H1 (cell line): ENCODE measurements around the gene C14orf119. TPM values are rescaled to one million over a fixed set of nuclear protein-coding genes. Genes with fewer than 3 reads are reported as not detected.
A peak's percentile ranks its signal among the peaks of the same experiment; 100 is the strongest.

ENCODE experiments used
- CTCF ChIA-PET: fragments of 300-600 bp; sonication (Branson Sonifier 250); formaldehyde crosslinking; loops from one replicate; lab custom pipeline; 2021; ENCODE audit not compliant: partially characterized antibody; lab: Charles Lee
- POLR2A ChIA-PET: fragments of 300-600 bp; sonication (Branson Sonifier 250); formaldehyde crosslinking; loops from one replicate; lab custom pipeline; 2021; ENCODE audit warnings: inconsistent platforms; ENCODE audit not compliant: partially characterized antibody; lab: Charles Lee
- DNase-seq, 2 experiments: peaks; one replicate each; pipeline versions ENCODE4 v3.0.0 to v3.0.0-alpha.2; 2010 to 2022; ENCODE audit warnings: low spot score in 2 of 2, low read depth in 1 of 2, mixed read lengths in 1 of 2
- FAIRE-seq: peaks from 2 replicates; lab custom pipeline; 2011; peaks lifted over from hg19 to GRCh38; lab: Jason Lieb, UNC
- H2AFZ ChIP-seq: 2 replicates; pipeline ENCODE4 v1.8.1; 2012; ENCODE audit warnings: low read length, inconsistent platforms
- H2AK5ac ChIP-seq: 2 replicates; pipeline ENCODE4 v1.6.1; 2013; ENCODE audit warnings: low read depth, low read length
- H2BK120ac ChIP-seq: replicated peaks from 2 replicates; pipeline ENCODE3; 2013; ENCODE audit warnings: low read depth, low read length, inconsistent platforms
- H2BK12ac ChIP-seq: 2 replicates; pipeline ENCODE4 v1.6.1; 2013; ENCODE audit warnings: low read depth, low read length
- H2BK15ac ChIP-seq: 2 replicates; pipeline ENCODE4 v1.6.1; 2013; ENCODE audit warnings: low read length
- H2BK20ac ChIP-seq: 2 replicates; pipeline ENCODE4 v1.6.1; 2013; ENCODE audit warnings: low read length
- H2BK5ac ChIP-seq: 2 replicates; pipeline ENCODE4 v1.6.1; 2013; ENCODE audit warnings: low read depth, low read length
- H3K14ac ChIP-seq: 2 replicates; pipeline ENCODE4 v1.6.1; 2013; ENCODE audit warnings: inconsistent platforms; ENCODE audit not compliant: insufficient read length
- H3K18ac ChIP-seq: 2 replicates; pipeline ENCODE4 v1.6.1; 2013; ENCODE audit warnings: low read length; ENCODE audit errors: extremely low read depth
- H3K23ac ChIP-seq: 2 replicates; pipeline ENCODE4 v1.6.1; 2013; ENCODE audit warnings: inconsistent platforms; ENCODE audit not compliant: insufficient read length
- H3K23me2 ChIP-seq: 2 replicates; pipeline ENCODE4 v1.6.1; 2013; ENCODE audit warnings: low read depth, low read length
- H3K27ac ChIP-seq: 2 replicates; pipeline ENCODE4 v1.6.1; 2011; ENCODE audit warnings: low read depth, low read length, inconsistent platforms
- H3K27me3 ChIP-seq, 4 experiments: replicated peaks in 1 of 4; 1 replicate in 1 of 4; 2 replicates in 3 of 4; pipeline versions ENCODE4 v1.6.1 to v1.8.1; 2011 to 2013; ENCODE audit warnings: low read length in 3 of 4, mild to moderate bottlenecking in 3 of 4, inconsistent platforms in 2 of 4, mixed read lengths in 2 of 4, moderate library complexity in 1 of 4; ENCODE audit not compliant: control insufficient read depth in 3 of 4, insufficient read depth in 3 of 4; ENCODE audit errors: extremely low read depth in 1 of 4
- H3K36me3 ChIP-seq, 4 experiments: 2 replicates each; pipeline versions ENCODE4 v1.6.1 to v1.8.1; 2011 to 2013; ENCODE audit warnings: mild to moderate bottlenecking in 4 of 4, low read length in 3 of 4, moderate library complexity in 2 of 4, control low read depth in 1 of 4, inconsistent platforms in 1 of 4; ENCODE audit not compliant: insufficient read depth in 4 of 4, control insufficient read depth in 2 of 4
- H3K4ac ChIP-seq: replicated peaks from 2 replicates; pipeline ENCODE3; 2013; ENCODE audit warnings: low read length, low read depth, mixed read lengths, inconsistent platforms; ENCODE audit not compliant: insufficient read length
- H3K4me1 ChIP-seq, 4 experiments: replicated peaks in 1 of 4; 1 replicate in 1 of 4; 2 replicates in 3 of 4; pipeline versions ENCODE4 v1.6.1 to v1.8.1; 2011 to 2013; ENCODE audit warnings: low read length in 3 of 4, inconsistent platforms in 2 of 4, mixed read lengths in 1 of 4; ENCODE audit not compliant: insufficient read depth in 4 of 4, control insufficient read depth in 3 of 4
- H3K4me2 ChIP-seq, 2 experiments: 2 replicates each; pipeline versions ENCODE4 v1.6.1 to v1.8.1; 2011 to 2013; ENCODE audit warnings: low read depth in 2 of 2, low read length in 2 of 2, control low read depth in 1 of 2, inconsistent platforms in 1 of 2, mild to moderate bottlenecking in 1 of 2; ENCODE audit not compliant: insufficient read depth in 1 of 2
- H3K4me3 ChIP-seq, 4 experiments: fragments of 200-600, 300-600 bp in 1 of 4; sonication (generic), shearing (Covaris generic), sonication (Bioruptor Twin) in 1 of 4; 2 replicates each; pipeline versions ENCODE4 v1.5.1 to v1.8.1; 2011 to 2016; ENCODE audit warnings: low read length in 4 of 4, low read depth in 3 of 4, control low read depth in 2 of 4, inconsistent platforms in 2 of 4, mild to moderate bottlenecking in 2 of 4, mixed read lengths in 1 of 4, moderate library complexity in 1 of 4; ENCODE audit not compliant: insufficient read depth in 2 of 4; ENCODE audit errors: extremely low read depth in 1 of 4
- H3K56ac ChIP-seq: replicated peaks from 2 replicates; pipeline ENCODE3; 2013; ENCODE audit warnings: low read depth, mild to moderate bottlenecking, mixed read lengths, low read length, inconsistent platforms; ENCODE audit not compliant: insufficient read length
- H3K79me1 ChIP-seq: 2 replicates; pipeline ENCODE4 v1.6.1; 2013; ENCODE audit warnings: low read depth, low read length, control low read depth
- H3K79me2 ChIP-seq, 2 experiments: 2 replicates each; pipeline versions ENCODE4 v1.6.1 to v1.8.1; 2012 to 2013; ENCODE audit warnings: low read length in 2 of 2, mild to moderate bottlenecking in 2 of 2, inconsistent platforms in 1 of 2; ENCODE audit not compliant: insufficient read depth in 2 of 2, control insufficient read depth in 1 of 2
- H3K9ac ChIP-seq, 4 experiments: replicated peaks in 1 of 4; 1 replicate in 1 of 4; 2 replicates in 3 of 4; pipeline versions ENCODE4 v1.6.1 to v1.8.1; 2011 to 2013; ENCODE audit warnings: low read depth in 3 of 4, low read length in 3 of 4, control low read depth in 2 of 4, mild to moderate bottlenecking in 2 of 4, moderate library complexity in 2 of 4, inconsistent platforms in 1 of 4; ENCODE audit errors: extremely low read depth in 1 of 4
- H3K9me3 ChIP-seq, 2 experiments: 2 replicates each; pipeline versions ENCODE4 v1.6.1 to v1.8.1; 2012 to 2013; ENCODE audit warnings: mild to moderate bottlenecking in 2 of 2, moderate library complexity in 2 of 2, control low read depth in 1 of 2, inconsistent platforms in 1 of 2, low read depth in 1 of 2, low read length in 1 of 2, mixed read lengths in 1 of 2; ENCODE audit not compliant: insufficient read depth in 2 of 2
- H4K20me1 ChIP-seq, 2 experiments: replicated peaks in 1 of 2; 2 replicates each; pipeline versions ENCODE3 to v1.8.1; 2011 to 2013; ENCODE audit warnings: inconsistent platforms in 2 of 2, low read length in 2 of 2, mild to moderate bottlenecking in 1 of 2; ENCODE audit not compliant: insufficient read depth in 2 of 2, control insufficient read depth in 1 of 2
- H4K5ac ChIP-seq: 2 replicates; pipeline ENCODE4 v1.6.1; 2013; ENCODE audit warnings: low read length, low read depth, mixed read lengths, inconsistent platforms; ENCODE audit not compliant: insufficient read length
- H4K8ac ChIP-seq: 2 replicates; pipeline ENCODE4 v1.8.0; 2013; ENCODE audit warnings: mild to moderate bottlenecking, moderate library complexity, low read length, inconsistent platforms; ENCODE audit not compliant: insufficient read depth; ENCODE audit errors: extremely low read depth
- H4K91ac ChIP-seq: replicated peaks from 2 replicates; pipeline ENCODE3; 2013; ENCODE audit warnings: low read length, mixed read lengths, inconsistent platforms; ENCODE audit not compliant: insufficient read length
- KDM5A ChIP-seq: fragments of 200-600 bp; IDR thresholded peaks from 2 replicates; pipeline ENCODE4 v1.7.1; 2012; ENCODE audit warnings: mild to moderate bottlenecking, low read length, inconsistent platforms, mixed read lengths
- NANOG ChIP-seq: IDR thresholded peaks from 2 replicates; pipeline ENCODE4 v1.6.1; 2011; ENCODE audit warnings: low read length, low read depth, mild to moderate bottlenecking, inconsistent platforms; ENCODE audit not compliant: insufficient read depth, poor library complexity, severe bottlenecking
- SUZ12 ChIP-seq: fragments of 200-600 bp; sonication (generic); IDR thresholded peaks from 2 replicates; pipeline ENCODE4 v1.6.1; 2012; ENCODE audit warnings: mild to moderate bottlenecking, inconsistent platforms, low read length, moderate library complexity, mixed read lengths
- WGBS, 2 experiments: shearing (Covaris generic) in 1 of 2; methylation state at CpG; one replicate each; pipeline versions ENCODE4 v1.1.6 to v1.1.7; 2013 to 2015; ENCODE audit warnings: low lambda C conversion rate in 2 of 2, mixed read lengths in 2 of 2, inconsistent platforms in 1 of 2, low coverage in 1 of 2, missing lambda C conversion rate in 1 of 2; ENCODE audit not compliant: insufficient replicate concordance in 2 of 2, insufficient coverage in 1 of 2, insufficient read length in 1 of 2; ENCODE audit errors: extremely low coverage in 1 of 2, missing lambda C conversion rate in 1 of 2; 5-methylcytosine and 5-hydroxymethylcytosine counted together
- polyA plus RNA-seq, 7 experiments: library from polyadenylated mRNA; depleted of rRNA in 3 of 7; stranded (reverse) in 5 of 7; unstranded in 2 of 7; fragments of >200 nt in 5 of 7; fragments of 200-250 nt in 2 of 7; gene quantifications; 1 replicate in 5 of 7; 2 replicates in 1 of 7; 4 replicates in 1 of 7; pipeline versions ENCODE4 v1.2.1 to v1.2.3, GENCODE V29; 2011 to 2013; ENCODE audit warnings: missing spikeins in 2 of 7, mixed read lengths in 2 of 7
- total RNA-seq: library from RNA; stranded (reverse); fragmentation: NEBNext Ultra II Directional; extraction: Animal tissue kit (Norgen Biotek cat#: 25700); gene quantifications from 2 replicates; pipeline ENCODE4 v1.2.1, GENCODE V29; 2021

Gene C14orf119
- total and polyA plus RNA-seq, 2 of the 8 experiments (the other 6 are each of a cell fraction or from before 2014, with no cell fraction given): 78.1 to 94.0 TPM

DNA sequence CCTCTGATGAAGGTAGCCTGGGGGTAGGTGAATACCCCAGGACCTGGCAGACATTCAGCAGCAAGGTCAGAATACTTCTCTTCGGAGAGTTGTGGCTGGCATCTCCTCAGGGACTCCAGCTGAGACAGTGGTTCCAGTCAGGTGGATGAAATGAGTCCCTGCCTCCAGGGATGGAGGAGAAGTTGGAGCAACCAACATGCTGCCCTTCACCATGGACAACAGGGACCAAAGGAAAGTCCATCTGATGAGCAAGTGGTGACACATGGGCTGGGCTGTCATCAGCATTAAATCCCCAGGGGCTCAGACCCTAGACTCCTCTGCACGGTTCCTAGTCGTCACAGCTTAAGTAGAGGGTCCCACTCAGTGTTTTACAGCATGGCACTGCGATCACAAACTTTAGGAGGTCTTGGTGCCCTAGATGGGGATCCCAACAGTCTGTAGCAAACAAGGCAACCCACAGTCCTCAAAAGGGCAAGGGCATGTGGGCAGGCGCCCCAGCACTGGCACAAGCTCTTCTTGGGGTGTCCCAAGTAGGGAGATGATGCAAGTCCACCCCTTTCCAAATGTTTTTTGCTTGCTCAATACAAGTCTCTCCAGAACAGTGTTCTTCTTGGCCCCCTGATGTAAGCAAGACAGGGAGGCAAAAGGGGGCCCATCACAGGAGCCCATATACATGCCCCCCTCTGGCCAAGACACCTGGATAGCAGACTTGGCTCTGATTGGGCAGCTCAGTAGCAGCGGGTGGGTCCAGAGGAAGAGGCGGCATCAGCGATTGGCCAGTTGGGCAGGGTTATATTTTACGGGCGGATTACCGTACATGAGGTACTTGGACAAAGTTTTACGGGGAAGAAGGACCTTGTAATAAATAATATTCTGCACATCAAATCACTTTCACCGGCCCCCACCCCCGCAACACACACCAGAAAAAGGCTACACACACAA lies 27.2 kb upstream of the C14orf119 start:
- peaks cover 42 to 68% (median 54%) of the 10 kb centered on the region in 4 experiments for H3K36me3 ChIP-seq
- no peak overlapping the region for H2BK20ac ChIP-seq
- H4K20me1 ChIP-seq: peaks cover 21 to 24% of the 10 kb centered on the region in 2 experiments
- H4K91ac ChIP-seq: no peak overlapping the region
- FAIRE-seq (no peak), DNase-seq (no peak)
- H3K23me2 ChIP-seq: peaks cover 14% of the 10 kb centered on the region
- H4K8ac ChIP-seq: no peak overlapping the region; the same call in 1 of the 2 replicates
- H3K79me1 ChIP-seq: peaks cover 7% of the 10 kb centered on the region
- no peak overlapping the region for H2AFZ ChIP-seq
- H3K4ac ChIP-seq: no peak overlapping the region
- ChIA-PET POLR2A (interaction anchor here (0.8 to 3.3 kb wide), 22 partner anchors 9 to 245 kb away, joined by 3 to 33 read pairs (median 4); partner anchors contain the start of genes ACIN1, C14orf119, HAUS4 and PRMT5), CTCF (interaction anchor here (0.6 to 2.9 kb wide), 69 partner anchors 9 to 1058 kb away, joined by 3 to 55 read pairs (median 4); partner anchors contain the start of genes ACIN1, AJUBA, C14orf119 and CDH24)
- H3K9me3 ChIP-seq: no peaks in the 10 kb centered on the region
- H4K5ac ChIP-seq: no peak overlapping the region
- no peak overlapping the region for H2BK15ac ChIP-seq
- H3K9ac ChIP-seq: no peak overlapping the region
- no peak overlapping the region for H2BK120ac ChIP-seq
- H3K4me3 ChIP-seq: peak overlapping the region in 1 of 4 experiments; percentile 18; a peak in 2 of 8 replicates
- H3K4me2 ChIP-seq: peak overlapping the region in 1 of 2 experiments; percentile 43; a peak in 1 of 4 replicates
- no peak overlapping the region for H2BK12ac ChIP-seq
- 0 out of 2 replicates have a peak overlapping the region, but pooled peaks have one; percentile 24 for H3K27ac ChIP-seq
- no peak overlapping the region for H3K14ac ChIP-seq
- no peak overlapping the region for H2AK5ac ChIP-seq
- TF ChIP-seq NANOG: no peak
- TF ChIP-seq SUZ12: no peak
- TF ChIP-seq KDM5A: no peak
- no peaks in the 10 kb centered on the region for H3K27me3 ChIP-seq
- 0 out of 2 replicates have a peak overlapping the region, but pooled peaks have one; percentile 3 for H2BK5ac ChIP-seq
- peaks cover 5 to 27% (median 15%) of the 10 kb centered on the region in 4 experiments; a peak in 6 of 7 replicates for H3K4me1 ChIP-seq
- peaks cover 23 to 49% of the 10 kb centered on the region in 2 experiments for H3K79me2 ChIP-seq
- no peak overlapping the region for H3K56ac ChIP-seq
- H3K18ac ChIP-seq: no peak overlapping the region
- no peak overlapping the region for H3K23ac ChIP-seq
- WGBS, 2 experiments: 84% methylated on average over 14 of the region's 14 CpGs; no CpG with 5 or more reads in 1 of the 2 experiments
